ENCODE data around the gene SSBP3. TPM values are rescaled to one million over a fixed set of nuclear protein-coding genes. Genes with fewer than 3 reads are reported as not detected.

Gene SSBP3
- total and polyA plus RNA-seq, 9 of the 15 experiments (the other 6 are each of a cell fraction or from before 2014, with no cell fraction given) = 8.7 to 108 (median 33.8) TPM

- TF ChIP-seq ZNF592 (IDR thresholded peaks at IDR 0.05) = no peak
- no peak for TF ChIP-seq E2F3 (CRISPR knock-in tag; IDR thresholded peaks at IDR 0.05)
- TF ChIP-seq ZKSCAN3 (CRISPR knock-in tag; IDR thresholded peaks at IDR 0.05) = no peak
- TF ChIP-seq ZNF707 (CRISPR knock-in tag; conservative IDR thresholded peaks at IDR 0.05) = no peak
- TF ChIP-seq POLR2B (IDR thresholded peaks at IDR 0.05; ENCODE audit: low read depth, partially characterized antibody) = no peak
- TF ChIP-seq CCAR2 (IDR thresholded peaks at IDR 0.05; ENCODE audit: low read depth, low read length) = no peak
- no peak for TF ChIP-seq ZBTB17 (CRISPR knock-in tag; IDR thresholded peaks at IDR 0.05)
- TF ChIP-seq NFIX (CRISPR knock-in tag; IDR thresholded peaks at IDR 0.05; ENCODE audit: low read depth) = no peak
- TF ChIP-seq TEAD2 (tag; IDR thresholded peaks at IDR 0.05) = no peak
Measured at GRCh38 chr1:54309631-54310366, 96.4 kb downstream of the SSBP3 start (continued).
